OCI-LY3 (cell line): ENCODE data around the gene SSR1.
"Not testable (repeated sequence)": the region's sequence is repeated elsewhere in the genome, so short reads cannot be mapped to it uniquely, and the experiment has no call there.

Experiments
- H2AFZ ChIP-seq: fragments of 200-600, 300-600 bp; shearing (Covaris generic); 2 replicates; pipeline ENCODE4 v1.6.0; 2014; ENCODE audit warnings: antibody characterized with exemption, low read depth, low read length
- H3K27ac ChIP-seq: fragments of 200-600, 300-600 bp; sonication (generic); 2 replicates; pipeline ENCODE4 v1.5.1; 2014; ENCODE audit warnings: mild to moderate bottlenecking, low read length, moderate library complexity, mixed read lengths
- H3K27me3 ChIP-seq: fragments of 200-600, 300-600 bp; sonication (generic); 2 replicates; pipeline ENCODE4 v1.6.1; 2014; ENCODE audit warnings: low read depth, low read length, mixed read lengths
- H3K36me3 ChIP-seq: fragments of 200-600, 300-600 bp; sonication (generic); replicated peaks from 2 replicates; pipeline ENCODE3; 2014; ENCODE audit warnings: low read depth, low read length, mixed read lengths
- H3K4me1 ChIP-seq: fragments of 300-600, 200-600 bp; sonication (generic); 2 replicates; pipeline ENCODE4 v1.6.1; 2014; ENCODE audit warnings: low read length, mixed read lengths
- H3K4me2 ChIP-seq: fragments of 200-600, 300-600 bp; sonication (generic); 2 replicates; pipeline ENCODE4 v1.6.1; 2014; ENCODE audit warnings: low read length, mixed read lengths
- H3K4me3 ChIP-seq: fragments of 300-600, 200-600 bp; sonication (generic); 2 replicates; pipeline ENCODE4 v1.5.1; 2014; ENCODE audit warnings: antibody characterized with exemption, mild to moderate bottlenecking, low read length, moderate library complexity
- H3K79me2 ChIP-seq: fragments of 300-600, 200-600 bp; shearing (Covaris generic); 2 replicates; pipeline ENCODE4 v1.6.1; 2014; ENCODE audit warnings: mild to moderate bottlenecking, low read length, mixed read lengths
- H3K9ac ChIP-seq: fragments of 300-600, 200-600 bp; shearing (Covaris generic); 2 replicates; pipeline ENCODE4 v1.6.0; 2014; ENCODE audit warnings: mild to moderate bottlenecking, low read length, moderate library complexity
- H3K9me3 ChIP-seq: fragments of 200-600, 300-600 bp; shearing (Covaris generic); 2 replicates; pipeline ENCODE4 v1.6.1; 2014; ENCODE audit warnings: low read length, mixed read lengths; ENCODE audit not compliant: insufficient read depth
- H4K20me1 ChIP-seq: fragments of 200-600, 300-600 bp; sonication (generic); 2 replicates; pipeline ENCODE4 v1.6.1; 2016; ENCODE audit warnings: low read length, mixed read lengths; ENCODE audit not compliant: insufficient read depth
- CTCF ChIP-seq: fragments of 200-600, 300-600 bp; sonication (generic); IDR thresholded peaks from 2 replicates; pipeline ENCODE4 v1.5.1; 2014; ENCODE audit warnings: antibody characterized with exemption, low read length, low read depth
- EZH2phosphoT487 ChIP-seq: fragments of 200-600 bp; shearing (Covaris generic); IDR thresholded peaks from 2 replicates; pipeline ENCODE4 v1.6.1; 2018; ENCODE audit warnings: antibody characterized with exemption, mixed run types, low read depth

Gene SSR1

DNA sequence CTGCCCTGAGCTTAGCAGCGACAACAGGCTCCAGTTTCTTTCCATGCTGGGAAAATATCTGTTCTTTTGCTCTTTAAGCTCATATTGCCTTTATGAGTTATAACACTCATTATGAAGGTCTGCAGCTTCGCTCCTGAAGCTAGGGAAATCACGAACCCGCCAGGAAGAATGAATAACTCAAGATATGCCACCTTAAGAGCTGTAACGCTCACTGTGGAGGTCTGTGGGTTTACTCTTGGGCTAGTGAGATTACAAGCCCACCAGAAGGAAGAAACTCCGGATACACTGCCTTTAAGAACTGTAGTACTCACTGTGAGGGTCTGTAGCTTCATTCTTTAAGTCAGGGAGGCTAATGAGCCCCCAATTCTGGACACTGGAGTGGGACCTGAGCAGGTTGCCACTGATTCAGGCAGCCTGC is 3.0 kb upstream of the SSR1 start:
- no peaks in the 10 kb centered on the region for H4K20me1 ChIP-seq
- H3K36me3 ChIP-seq, result peaks cover 11% of the 10 kb centered on the region
- no peak overlapping the region for H2AFZ ChIP-seq
- no peaks in the 10 kb centered on the region for H3K9me3 ChIP-seq
- TF ChIP-seq EZH2phosphoT487 (no peak), CTCF (no peak)
- H3K4me2 ChIP-seq, result no peak overlapping the region
- peaks cover 9% of the 10 kb centered on the region for H3K4me1 ChIP-seq
- peaks cover 21% of the 10 kb centered on the region for H3K79me2 ChIP-seq
- no peaks in the 10 kb centered on the region for H3K27me3 ChIP-seq
- H3K27ac ChIP-seq, result no peak overlapping the region
- no peak overlapping the region for H3K9ac ChIP-seq
- H3K4me3 ChIP-seq, result no peak overlapping the region

DNA sequence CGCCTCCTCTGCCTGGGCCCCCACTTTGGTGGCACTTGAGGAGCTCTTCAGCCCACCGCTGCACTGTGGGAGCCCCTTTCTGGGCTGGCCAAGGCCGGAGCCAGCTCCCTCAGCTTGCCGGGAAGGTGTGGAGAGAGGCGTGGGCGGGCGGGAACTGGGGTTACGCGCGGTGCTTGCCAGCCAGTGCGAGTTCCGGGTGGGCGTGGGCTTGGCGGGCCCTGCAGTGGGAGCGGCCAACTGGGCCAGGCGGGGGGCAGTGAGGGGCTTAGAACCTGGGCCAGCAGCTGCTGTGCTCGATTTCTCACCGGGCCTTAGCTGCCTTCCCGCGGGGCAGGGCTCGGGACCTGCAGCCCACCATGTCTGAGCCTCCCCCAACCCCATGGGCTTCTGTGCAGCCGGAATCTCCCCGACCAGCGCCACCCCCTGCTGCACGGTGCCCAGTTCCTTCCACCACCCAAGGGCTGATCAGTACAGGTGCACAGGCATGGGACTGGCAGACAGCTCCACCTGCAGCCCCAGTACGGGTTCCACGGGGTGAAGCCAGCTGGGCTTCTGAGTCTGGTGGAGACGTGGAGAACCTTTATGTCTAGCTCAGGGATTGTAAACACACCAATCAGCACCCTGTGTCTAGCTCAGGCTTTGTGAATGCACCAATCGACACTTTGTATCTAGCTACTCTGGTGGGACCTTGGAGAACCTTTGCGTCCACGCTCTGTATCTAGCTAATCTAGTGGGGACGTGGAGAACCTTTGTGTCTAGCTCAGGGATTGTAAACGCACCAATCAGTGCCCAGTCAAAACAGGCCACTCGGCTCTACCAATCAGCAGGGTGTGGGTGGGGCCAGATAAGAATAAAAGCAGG is 2.3 kb upstream of the SSR1 start:
- H3K79me2 ChIP-seq, result peaks cover 27% of the 10 kb centered on the region
- H2AFZ ChIP-seq, H3K4me2 ChIP-seq, H3K4me3 ChIP-seq, H3K9me3 ChIP-seq, H4K20me1 ChIP-seq, H3K27ac ChIP-seq, H3K9ac ChIP-seq, H3K27me3 ChIP-seq, H3K4me1 ChIP-seq: not testable (repeated sequence)
- H3K36me3 ChIP-seq, result peaks cover 16% of the 10 kb centered on the region

GRCh38 chr6:7314414-7314813 is 1.4 kb upstream of the SSR1 start:
- Histone ChIP-seq H2AFZ (no peak overlapping the region), H3K9ac (no peak overlapping the region), H3K27me3 (no peaks in the 10 kb centered on the region), H4K20me1 (no peaks in the 10 kb centered on the region), H3K4me3 (no peak overlapping the region), H3K79me2 (peaks cover 36% of the 10 kb centered on the region), H3K9me3 (no peaks in the 10 kb centered on the region), H3K36me3 (peaks cover 25% of the 10 kb centered on the region), H3K4me1 (peaks cover 9% of the 10 kb centered on the region), H3K27ac (no peak overlapping the region), H3K4me2 (no peak overlapping the region)
- no peak for TF ChIP-seq EZH2phosphoT487
- no peak for TF ChIP-seq CTCF

DNA sequence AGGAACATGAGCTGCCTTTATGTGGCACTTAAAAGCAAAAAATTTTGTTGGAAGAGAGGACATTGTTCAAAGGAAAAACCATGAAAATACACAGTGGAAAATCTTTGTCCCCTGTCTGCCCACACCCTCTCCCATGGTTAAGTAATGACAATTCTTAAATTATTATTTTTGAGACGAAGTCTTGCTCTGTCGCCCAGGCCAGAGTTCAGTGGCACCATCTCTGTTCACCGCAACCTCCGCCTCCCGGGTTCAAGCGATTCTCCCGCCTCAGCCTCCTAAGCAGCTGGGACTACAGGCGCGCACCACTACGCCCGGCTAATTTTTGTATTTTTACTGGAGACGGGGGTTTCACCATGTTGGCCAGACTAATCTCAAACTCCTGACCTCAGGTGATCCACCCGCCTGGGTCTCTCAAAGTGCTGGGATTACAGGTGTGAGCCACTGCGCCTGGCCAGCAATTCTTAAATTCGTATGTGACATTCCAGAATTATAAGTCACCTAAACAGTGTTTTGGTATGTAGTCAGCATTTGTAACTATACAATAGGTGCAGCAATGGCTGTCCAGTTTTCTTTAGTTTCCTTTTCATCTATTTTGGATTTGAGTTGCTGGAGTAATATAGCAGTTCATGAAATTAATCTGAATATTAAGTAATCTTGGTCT is 636 bp upstream of the SSR1 start:
- Histone ChIP-seq H3K4me1 (peaks cover 9% of the 10 kb centered on the region), H3K9ac (peak overlapping the region; percentile 77), H3K27me3 (no peaks in the 10 kb centered on the region), H3K36me3 (peaks cover 33% of the 10 kb centered on the region), H3K4me3 (peak overlapping the region; percentile 91), H3K4me2 (peak overlapping the region; percentile 74), H3K79me2 (peaks cover 44% of the 10 kb centered on the region), H4K20me1 (no peaks in the 10 kb centered on the region), H2AFZ (peak overlapping the region; percentile 36; the same call in 1 of the 2 replicates), H3K9me3 (no peaks in the 10 kb centered on the region), H3K27ac (peak overlapping the region; percentile 58)
- TF ChIP-seq EZH2phosphoT487 (no peak), CTCF (no peak)
